IMR-90 (cell line): ENCODE data around the gene ZNF732. TPM values are rescaled to one million over a fixed set of nuclear protein-coding genes. Genes with fewer than 3 reads are reported as not detected.

Source experiments
- ATAC-seq: fragments of 200-7000 bp; cut with Tn5 transposase; 2 replicates; pipeline ENCODE4 v1.9.1; 2020; ENCODE audit warnings: low read depth, mild to moderate bottlenecking, moderate library complexity
- BruUV-seq: library from RNA; stranded (reverse); fragments of 400-500 nt; replicated peaks from 2 replicates; lab custom pipeline; 2021; lab: Mats Ljungman, UMichigan
- CTCF ChIA-PET: fragments of 300-600 bp; formaldehyde crosslinking; extraction: SDS; loops from one replicate; lab custom pipeline; 2021; ENCODE audit warnings: antibody characterized with exemption; lab: Yijun Ruan, JAX
- POLR2A ChIA-PET: fragments of 300-600 bp; sonication (Branson Sonifier 250); formaldehyde crosslinking; loops from one replicate; lab custom pipeline; 2022; ENCODE audit warnings: antibody characterized with exemption; ENCODE audit not compliant: unreplicated experiment; lab: Charles Lee
- DNase-seq: peaks from one replicate; pipeline ENCODE4 v3.0.0; 2013
- H2AFZ ChIP-seq: replicated peaks from 2 replicates; pipeline ENCODE3; 2013; ENCODE audit warnings: low read length, mild to moderate bottlenecking; ENCODE audit not compliant: poor library complexity
- H2AK5ac ChIP-seq: 2 replicates; pipeline ENCODE4 v1.6.1; 2013; ENCODE audit warnings: low read depth, low read length, inconsistent platforms
- H2AK9ac ChIP-seq: replicated peaks from 2 replicates; pipeline ENCODE3; 2013; ENCODE audit warnings: mild to moderate bottlenecking, low read depth, low read length, moderate library complexity; ENCODE audit not compliant: poor library complexity
- H2BK120ac ChIP-seq: 2 replicates; pipeline ENCODE4 v1.6.1; 2013; ENCODE audit warnings: low read depth, low read length, inconsistent platforms
- H2BK15ac ChIP-seq: 3 replicates; pipeline ENCODE4 v1.6.1; 2013; ENCODE audit warnings: low read depth, low read length, inconsistent platforms
- H2BK20ac ChIP-seq: 2 replicates; pipeline ENCODE4 v1.6.1; 2013; ENCODE audit warnings: low read depth, mild to moderate bottlenecking, inconsistent platforms, low read length, moderate library complexity
- H2BK5ac ChIP-seq: 2 replicates; pipeline ENCODE4 v1.6.1; 2013; ENCODE audit warnings: mild to moderate bottlenecking, low read depth, low read length, inconsistent platforms; ENCODE audit not compliant: poor library complexity, severe bottlenecking
- H3K14ac ChIP-seq: replicated peaks from 2 replicates; pipeline ENCODE4 v1.6.1; 2013; ENCODE audit warnings: low read depth, low read length, inconsistent platforms
- H3K18ac ChIP-seq: 2 replicates; pipeline ENCODE4 v1.6.1; 2013; ENCODE audit warnings: low read depth, low read length, control low read depth
- H3K23ac ChIP-seq: 2 replicates; pipeline ENCODE4 v1.6.1; 2013; ENCODE audit warnings: low read depth, low read length, inconsistent platforms
- H3K27ac ChIP-seq: 2 replicates; pipeline ENCODE4 v1.5.1; 2013; ENCODE audit warnings: mild to moderate bottlenecking, control low read depth, low read length; ENCODE audit not compliant: insufficient read depth
- H3K27me3 ChIP-seq: 2 replicates; pipeline ENCODE4 v1.6.1; 2013; ENCODE audit warnings: low read length; ENCODE audit not compliant: control insufficient read depth, insufficient read depth
- H3K36me3 ChIP-seq: 2 replicates; pipeline ENCODE4 v1.6.1; 2013; ENCODE audit warnings: low read length, mixed read lengths; ENCODE audit not compliant: control insufficient read depth, insufficient read depth
- H3K4ac ChIP-seq: 2 replicates; pipeline ENCODE4 v1.6.1; 2013; ENCODE audit warnings: low read depth, low read length, inconsistent platforms
- H3K4me1 ChIP-seq: 2 replicates; pipeline ENCODE4 v1.6.1; 2013; ENCODE audit warnings: low read length, mixed read lengths; ENCODE audit not compliant: control insufficient read depth, insufficient read depth
- H3K4me2 ChIP-seq: 2 replicates; pipeline ENCODE4 v1.6.1; 2013; ENCODE audit warnings: low read depth, mild to moderate bottlenecking, control low read depth, low read length, moderate library complexity
- H3K4me3 ChIP-seq: 2 replicates; pipeline ENCODE4 v1.5.1; 2013; ENCODE audit warnings: low read depth, mild to moderate bottlenecking, control low read depth, low read length, moderate library complexity; ENCODE audit not compliant: insufficient read depth
- H3K56ac ChIP-seq: 2 replicates; pipeline ENCODE4 v1.6.1; 2013; ENCODE audit warnings: low read length, inconsistent platforms; ENCODE audit not compliant: insufficient read depth; ENCODE audit errors: extremely low read depth
- H3K79me1 ChIP-seq, 2 experiments: 2 replicates each; pipeline ENCODE4 v1.6.1; 2013; ENCODE audit warnings: low read length in 2 of 2, inconsistent platforms in 1 of 2, low read depth in 1 of 2
- H3K9ac ChIP-seq: 2 replicates; pipeline ENCODE4 v1.6.1; 2013; ENCODE audit warnings: low read depth, low read length, control low read depth
- H3K9me1 ChIP-seq: 2 replicates; pipeline ENCODE4 v1.6.1; 2013; ENCODE audit warnings: low read length, inconsistent platforms; ENCODE audit not compliant: insufficient read depth
- H3K9me3 ChIP-seq: 2 replicates; pipeline ENCODE4 v1.6.1; 2013; ENCODE audit warnings: low read length; ENCODE audit not compliant: control insufficient read depth, insufficient read depth
- H4K20me1 ChIP-seq: 2 replicates; pipeline ENCODE4 v1.6.1; 2013; ENCODE audit warnings: low read length, inconsistent platforms; ENCODE audit not compliant: insufficient read depth
- H4K5ac ChIP-seq: 2 replicates; pipeline ENCODE4 v1.6.1; 2013; ENCODE audit warnings: mild to moderate bottlenecking, low read depth, low read length, control low read depth
- H4K8ac ChIP-seq, 2 experiments: 2 replicates each; pipeline ENCODE4 v1.6.1; 2013; ENCODE audit warnings: low read depth in 2 of 2, low read length in 2 of 2, control low read depth in 1 of 2, inconsistent platforms in 1 of 2
- H4K91ac ChIP-seq: 2 replicates; pipeline ENCODE4 v1.6.1; 2013; ENCODE audit warnings: low read depth, low read length, inconsistent platforms; ENCODE audit not compliant: insufficient read depth
- BHLHE40 ChIP-seq: fragments of 150-350 bp; IDR thresholded peaks from 2 replicates; pipeline ENCODE4 v1.6.1; 2016; ENCODE audit warnings: mild to moderate bottlenecking, low read depth, low read length
- CEBPB ChIP-seq: IDR thresholded peaks from 2 replicates; pipeline ENCODE4 v1.6.1; 2012; ENCODE audit warnings: low read depth, low read length, improper control_type of control experiment
- MAFK ChIP-seq: IDR thresholded peaks from 2 replicates; pipeline ENCODE4 v1.6.1; 2012; ENCODE audit warnings: low read depth, low read length, improper control_type of control experiment
- MXI1 ChIP-seq: IDR thresholded peaks from 2 replicates; pipeline ENCODE4 v1.6.1; 2012; ENCODE audit warnings: low read depth, mild to moderate bottlenecking, low read length, moderate library complexity, borderline replicate concordance
- NFE2L2 ChIP-seq: fragments of 150-350 bp; IDR thresholded peaks from 2 replicates; pipeline ENCODE4 v1.6.1; 2016; ENCODE audit warnings: low read depth, mild to moderate bottlenecking, low read length
- RAD21 ChIP-seq: IDR thresholded peaks from 2 replicates; pipeline ENCODE4 v1.6.1; 2012; ENCODE audit warnings: low read length, improper control_type of control experiment
- RFX5 ChIP-seq: IDR thresholded peaks from 2 replicates; pipeline ENCODE4 v1.8.0; 2012; ENCODE audit warnings: low read depth, mild to moderate bottlenecking, low read length, moderate library complexity
- SMC3 ChIP-seq: fragments of 150-350 bp; IDR thresholded peaks from 2 replicates; pipeline ENCODE4 v1.6.1; 2016; ENCODE audit warnings: low read depth, mild to moderate bottlenecking, antibody characterized with exemption, low read length, moderate library complexity
- WGBS, 2 experiments: methylation state at CpG; one replicate each; pipeline versions ENCODE4 v1.1.5 to v1.1.7; 2013; ENCODE audit warnings: missing lambda C conversion rate in 2 of 2; ENCODE audit not compliant: insufficient read length in 1 of 2; ENCODE audit errors: extremely low coverage in 2 of 2; 5-methylcytosine and 5-hydroxymethylcytosine counted together
- dilution Hi-C: fragments of 300-500 bp; cut with HindIII; formaldehyde crosslinking; loops from one replicate; pipeline ENCODE4 v1.14.3; 2018; ENCODE audit warnings: low sequenced_read_pairs; ENCODE audit not compliant: unreplicated experiment
- in situ Hi-C: fragments of 300-500 bp; cut with MboI; formaldehyde crosslinking; loops from 3 replicates; pipeline ENCODE4 v1.14.3; 2019; ENCODE audit warnings: low sequenced_read_pairs, inconsistent platforms, mixed read lengths
- intact Hi-C: fragments of 100-400 bp; cut with micrococcal nuclease; formaldehyde crosslinking; loops from 2 replicates; pipeline ENCODE4 v1.10.0; 2022
- polyA plus RNA-seq, 3 experiments: library from polyadenylated mRNA; depleted of rRNA; stranded (reverse); fragments of >200 nt; gene quantifications; 2 replicates each; pipeline ENCODE4 v1.2.3, GENCODE V29; 2012; ENCODE audit warnings: low replicate concordance in 1 of 3
- total RNA-seq: library from RNA; depleted of rRNA; stranded (reverse); fragments of >200 nt; gene quantifications from 2 replicates; pipeline ENCODE4 v1.2.3, GENCODE V29; 2012
- TF ChIP-seq, protein P1 (sequence below): conservative IDR thresholded peaks from 2 replicates; pipeline ENCODE4 v1.5.1; 2012; ENCODE audit warnings: mild to moderate bottlenecking, low read depth, low read length, improper control_type of control experiment
- TF ChIP-seq, protein P2 (sequence below): fragments of 150-350 bp; IDR thresholded peaks from 2 replicates; pipeline ENCODE4 v1.6.1; 2017; ENCODE audit warnings: mild to moderate bottlenecking, antibody characterized with exemption, low read length, low read depth

ZNF732 gene
- total and polyA plus RNA-seq, 2 of the 4 experiments (the other 2 are of a cell fraction) = under 0.01 TPM; not detected in 1

DNA sequence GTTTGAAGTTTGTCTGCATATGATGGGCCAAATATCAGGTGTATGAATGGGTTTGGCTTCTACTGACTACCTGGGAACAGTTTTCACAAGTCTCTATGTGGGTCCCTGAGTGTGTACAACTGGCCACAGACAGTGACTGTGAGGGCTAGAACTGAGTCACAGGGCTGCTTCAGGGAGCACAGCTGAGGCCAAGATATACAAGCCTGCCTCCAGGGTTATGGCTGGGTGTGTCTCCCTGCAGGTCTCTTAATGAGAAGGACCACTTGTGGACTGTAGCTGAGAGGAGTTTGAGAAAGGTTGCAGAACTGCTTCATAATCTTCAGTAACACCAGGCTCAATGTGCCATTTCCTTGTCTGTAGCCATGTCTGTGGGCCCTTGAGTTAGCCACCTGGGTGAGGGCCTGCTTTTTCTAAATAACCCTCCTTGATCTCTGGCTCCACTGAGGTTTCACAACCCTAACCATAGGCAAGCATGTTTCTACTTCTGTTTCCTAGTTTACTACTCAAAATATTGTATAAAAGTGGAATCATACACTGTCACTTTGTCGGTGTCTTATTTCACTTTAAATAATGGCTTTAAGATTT is 81.3 kb downstream of the ZNF732 start:
- Histone ChIP-seq H2AK9ac (no peak overlapping the region), H3K9me1 (no peaks in the 10 kb centered on the region), H3K79me1 (no peaks in the 10 kb centered on the region), H4K8ac (no peak overlapping the region), H3K14ac (no peak overlapping the region), H4K5ac (no peak overlapping the region), H2BK120ac (no peak overlapping the region), H3K4me1 (no peaks in the 10 kb centered on the region), H2BK5ac (no peak overlapping the region), H4K91ac (no peak overlapping the region), H3K4me3 (no peak overlapping the region), H3K56ac (no peak overlapping the region), H3K36me3 (no peaks in the 10 kb centered on the region), H2AK5ac (no peak overlapping the region), H2BK15ac (no peak overlapping the region), H3K9me3 (peaks cover 16% of the 10 kb centered on the region), H3K27ac (no peak overlapping the region), H4K20me1 (no peaks in the 10 kb centered on the region), H3K4ac (no peak overlapping the region), H3K23ac (no peak overlapping the region), H2AFZ (no peak overlapping the region), H3K4me2 (no peak overlapping the region), H3K18ac (no peak overlapping the region), H3K9ac (no peak overlapping the region), H2BK20ac (no peak overlapping the region), H3K27me3 (no peaks in the 10 kb centered on the region)
- BruUV-seq = no TSS peak
- intact Hi-C loops = no loop called here
- no peak for TF ChIP-seq BHLHE40
- no peak for TF ChIP-seq SMC3
- TF ChIP-seq RAD21 = no peak
- TF ChIP-seq, protein P1, sequence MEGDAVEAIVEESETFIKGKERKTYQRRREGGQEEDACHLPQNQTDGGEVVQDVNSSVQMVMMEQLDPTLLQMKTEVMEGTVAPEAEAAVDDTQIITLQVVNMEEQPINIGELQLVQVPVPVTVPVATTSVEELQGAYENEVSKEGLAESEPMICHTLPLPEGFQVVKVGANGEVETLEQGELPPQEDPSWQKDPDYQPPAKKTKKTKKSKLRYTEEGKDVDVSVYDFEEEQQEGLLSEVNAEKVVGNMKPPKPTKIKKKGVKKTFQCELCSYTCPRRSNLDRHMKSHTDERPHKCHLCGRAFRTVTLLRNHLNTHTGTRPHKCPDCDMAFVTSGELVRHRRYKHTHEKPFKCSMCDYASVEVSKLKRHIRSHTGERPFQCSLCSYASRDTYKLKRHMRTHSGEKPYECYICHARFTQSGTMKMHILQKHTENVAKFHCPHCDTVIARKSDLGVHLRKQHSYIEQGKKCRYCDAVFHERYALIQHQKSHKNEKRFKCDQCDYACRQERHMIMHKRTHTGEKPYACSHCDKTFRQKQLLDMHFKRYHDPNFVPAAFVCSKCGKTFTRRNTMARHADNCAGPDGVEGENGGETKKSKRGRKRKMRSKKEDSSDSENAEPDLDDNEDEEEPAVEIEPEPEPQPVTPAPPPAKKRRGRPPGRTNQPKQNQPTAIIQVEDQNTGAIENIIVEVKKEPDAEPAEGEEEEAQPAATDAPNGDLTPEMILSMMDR = no peak
- TF ChIP-seq MXI1 = no peak
- no peak for TF ChIP-seq CEBPB
- no peak for TF ChIP-seq MAFK
- TF ChIP-seq, protein P2, sequence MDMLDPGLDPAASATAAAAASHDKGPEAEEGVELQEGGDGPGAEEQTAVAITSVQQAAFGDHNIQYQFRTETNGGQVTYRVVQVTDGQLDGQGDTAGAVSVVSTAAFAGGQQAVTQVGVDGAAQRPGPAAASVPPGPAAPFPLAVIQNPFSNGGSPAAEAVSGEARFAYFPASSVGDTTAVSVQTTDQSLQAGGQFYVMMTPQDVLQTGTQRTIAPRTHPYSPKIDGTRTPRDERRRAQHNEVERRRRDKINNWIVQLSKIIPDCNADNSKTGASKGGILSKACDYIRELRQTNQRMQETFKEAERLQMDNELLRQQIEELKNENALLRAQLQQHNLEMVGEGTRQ = no peak
- no peak for TF ChIP-seq NFE2L2
- no peak for TF ChIP-seq RFX5
- dilution Hi-C loops = no loop called here
- WGBS, 2 experiments = no CpG with 5 or more reads among the region's 1 CpG
- DNase-seq = no peak
- no peak for ATAC-seq
- in situ Hi-C loops = no loop called here
- ChIA-PET POLR2A (no interaction called here), CTCF (no interaction called here)
